Tibial nerve (tissue), 4 donors: ENCODE results near the gene CRB3. TPM values are rescaled to one million over a fixed set of nuclear protein-coding genes. Genes with fewer than 3 reads are reported as not detected.

ENCODE experiments used
- DNase-seq, 2 donors: peaks; one replicate each; pipeline ENCODE4 v3.0.0-alpha.2; 2019; ENCODE audit warnings: low spot score in 2 of 2
- H3K27ac ChIP-seq, 4 donors: fragments of 200-600 bp; sonication (generic) in 3 of 4; one replicate each; pipeline ENCODE4 v1.5.1; 2017 to 2019; ENCODE audit warnings: mild to moderate bottlenecking in 1 of 4
- H3K27me3 ChIP-seq, 2 donors: fragments of 200-600 bp; sonication (generic) in 1 of 2; one replicate each; pipeline versions ENCODE4 v1.5.1 to v1.6.0; 2017 to 2019
- H3K36me3 ChIP-seq, 3 donors: fragments of 200-600 bp; sonication (generic); one replicate each; pipeline ENCODE4 v1.5.1; 2018 to 2019
- H3K4me1 ChIP-seq, 4 donors: fragments of 200-600 bp; sonication (generic) in 3 of 4; one replicate each; pipeline ENCODE4 v1.5.1; 2017 to 2019
- H3K4me3 ChIP-seq, 4 donors: fragments of 200-600 bp; sonication (generic) in 3 of 4; one replicate each; pipeline ENCODE4 v1.5.1; 2017 to 2019; ENCODE audit warnings: mild to moderate bottlenecking in 1 of 4, moderate library complexity in 1 of 4
- H3K9me3 ChIP-seq, 4 donors: fragments of 200-600 bp; sonication (generic) in 3 of 4; one replicate each; pipeline ENCODE4 v1.5.1; 2017 to 2019
- CTCF ChIP-seq, 5 experiments: fragments of 200-600 bp in 3 of 5; fragments of 450-650 bp in 2 of 5; sonication (generic) in 3 of 5; IDR thresholded peaks; one replicate each; pipeline ENCODE4 v1.5.1; 2016 to 2019; ENCODE audit warnings: antibody characterized with exemption in 5 of 5, mild to moderate bottlenecking in 3 of 5, moderate library complexity in 2 of 5
- EP300 ChIP-seq, 2 donors: sonication (generic); formaldehyde crosslinking; IDR thresholded peaks; one replicate each; pipeline ENCODE4 v1.6.1; 2017; ENCODE audit warnings: antibody characterized with exemption in 2 of 2, mild to moderate bottlenecking in 1 of 2
- POLR2A ChIP-seq, 2 donors: fragments of 450-650 bp; IDR thresholded peaks; one replicate each; pipeline ENCODE4 v1.6.1; 2017; ENCODE audit warnings: antibody characterized with exemption in 2 of 2, mild to moderate bottlenecking in 2 of 2, moderate library complexity in 2 of 2
- WGBS, 2 donors: methylation state at CpG; one replicate each; pipeline ENCODE4 v1.1.5; 2018; 5-methylcytosine and 5-hydroxymethylcytosine counted together
- total RNA-seq, 4 donors: library from RNA; depleted of rRNA; stranded (reverse); fragments of >200 nt; gene quantifications; one replicate each; pipeline ENCODE4 v1.1.0, GENCODE V29; 2016

Gene CRB3
- not detected for total RNA-seq

- DNase-seq: no peak
- Histone ChIP-seq H3K36me3 (no peaks in the 10 kb centered on the region), H3K4me1 (peaks cover 0 to 17% (median 3%) of the 10 kb centered on the region in 4 donors), H3K27me3 (peaks cover 0 to 26% of the 10 kb centered on the region in 2 donors), H3K4me3 (peak within 1 kb of the TSS in 1 of 4 donors; percentile 34), H3K9me3 (no peaks in the 10 kb centered on the region), H3K27ac (peak within 1 kb of the TSS in 1 of 4 donors; percentile 76)
- no peak for TF ChIP-seq CTCF (IDR thresholded peaks at IDR 0.05)
- TF ChIP-seq POLR2A (IDR thresholded peaks at IDR 0.05): no peak
- TF ChIP-seq EP300 (IDR thresholded peaks at IDR 0.05): no peak
- WGBS, 2 donors: 3 to 4% methylated on average over 21 to 24 of the region's 65 CpGs
Measured at GRCh38 chr19:6464070-6464873, at the start of gene CRB3. TSS of gene CRB3 (plus strand) at chr19:6464271. CDS start at chr19:6464702, 431 bp downstream.

GRCh38 chr19:6414793-6415590 lies 49.1 kb upstream of the CRB3 start:
- H3K9me3 ChIP-seq: no peaks in the 10 kb centered on the region
- H3K4me1 ChIP-seq: peaks cover 0 to 49% (median 11%) of the 10 kb centered on the region in 4 donors
- H3K27ac ChIP-seq: peak overlapping the region in 1 of 4 donors; percentile 57
- H3K36me3 ChIP-seq: peaks cover 7 to 63% (median 42%) of the 10 kb centered on the region in 3 donors
- DNase-seq: no peak
- H3K4me3 ChIP-seq: no peak overlapping the region
- H3K27me3 ChIP-seq: no peaks in the 10 kb centered on the region
- TF ChIP-seq CTCF (IDR thresholded peaks at IDR 0.05): no peak
- no peak for TF ChIP-seq POLR2A (IDR thresholded peaks at IDR 0.05)
- no peak for TF ChIP-seq EP300 (IDR thresholded peaks at IDR 0.05)
- WGBS, 2 donors: 82 to 86% methylated on average over 40 to 43 of the region's 47 CpGs

- Histone ChIP-seq H3K27me3 (no peaks in the 10 kb centered on the region), H3K4me1 (peaks cover 0 to 56% (median 11%) of the 10 kb centered on the region in 4 donors), H3K36me3 (peaks cover 7 to 70% (median 42%) of the 10 kb centered on the region in 3 donors), H3K9me3 (no peaks in the 10 kb centered on the region), H3K27ac (no peak overlapping the region), H3K4me3 (no peak overlapping the region)
- no peak for DNase-seq
- 89 to 92% methylated on average over 19 to 30 of the region's 32 CpGs for WGBS, 2 donors
- TF ChIP-seq EP300 (IDR thresholded peaks at IDR 0.05) (no peak), CTCF (IDR thresholded peaks at IDR 0.05) (no peak), POLR2A (IDR thresholded peaks at IDR 0.05) (no peak)
Measured at GRCh38 chr19:6415591-6416190, 48.4 kb upstream of the CRB3 start.

GRCh38 chr19:6416658-6417405 lies 47.2 kb upstream of the CRB3 start:
- H3K36me3 ChIP-seq: peaks cover 7 to 81% (median 42%) of the 10 kb centered on the region in 3 donors
- no peaks in the 10 kb centered on the region for H3K9me3 ChIP-seq
- no peak overlapping the region for H3K4me3 ChIP-seq
- 90 to 93% methylated on average over 28 to 29 of the region's 29 CpGs for WGBS, 2 donors
- TF ChIP-seq CTCF (IDR thresholded peaks at IDR 0.05) (no peak), EP300 (IDR thresholded peaks at IDR 0.05) (no peak), POLR2A (IDR thresholded peaks at IDR 0.05) (no peak)
- no peaks in the 10 kb centered on the region for H3K27me3 ChIP-seq
- no peak overlapping the region for H3K27ac ChIP-seq
- no peak for DNase-seq
- peaks cover 0 to 68% (median 17%) of the 10 kb centered on the region in 4 donors for H3K4me1 ChIP-seq
